ENCODE data around the gene UROC1. TPM values are rescaled to one million over a fixed set of nuclear protein-coding genes. Genes with fewer than 3 reads are reported as not detected.

Gene UROC1
- total and polyA plus RNA-seq, 2 of the 13 experiments (the other 11 are each of a cell fraction or from before 2014, with no cell fraction given) = 0.71 to 1.3 TPM

DNA sequence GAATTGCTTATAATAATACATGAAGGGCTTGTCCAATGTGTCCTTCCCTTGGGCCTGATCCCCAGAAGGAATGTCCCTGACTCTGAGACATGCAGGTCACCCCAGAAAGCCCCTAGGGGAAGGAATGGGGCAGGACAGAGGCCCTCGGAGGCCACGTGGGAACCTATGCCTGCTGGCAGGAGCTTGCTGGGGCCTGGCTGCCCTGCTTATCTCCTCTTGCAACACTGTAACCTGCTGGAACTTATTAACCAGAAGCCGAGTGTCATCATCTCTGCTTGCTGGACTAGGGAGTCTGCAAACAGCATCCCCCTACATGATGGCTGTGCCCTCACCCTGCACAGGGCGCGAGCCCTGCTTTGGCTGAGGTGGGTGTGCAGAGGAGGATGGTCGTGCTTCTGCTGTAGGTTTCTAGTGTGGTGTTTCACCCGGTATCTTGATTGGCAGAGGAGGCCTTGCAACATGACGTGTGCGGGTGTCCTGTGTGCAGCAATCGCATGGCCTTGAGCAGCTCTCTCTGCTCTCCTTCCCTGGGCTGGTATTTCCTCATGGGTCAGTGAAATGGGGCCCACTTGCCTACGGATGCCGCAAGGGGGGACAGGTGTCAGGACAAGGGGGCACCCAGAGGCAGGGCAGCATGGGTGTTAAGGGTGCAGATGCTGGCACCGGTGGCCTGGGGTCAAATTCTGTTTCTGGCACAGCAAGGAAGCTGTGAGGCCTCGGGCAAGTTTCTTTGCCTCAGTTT, 11.4 kb upstream of the UROC1 start (continued):
- TF ChIP-seq, protein P1, sequence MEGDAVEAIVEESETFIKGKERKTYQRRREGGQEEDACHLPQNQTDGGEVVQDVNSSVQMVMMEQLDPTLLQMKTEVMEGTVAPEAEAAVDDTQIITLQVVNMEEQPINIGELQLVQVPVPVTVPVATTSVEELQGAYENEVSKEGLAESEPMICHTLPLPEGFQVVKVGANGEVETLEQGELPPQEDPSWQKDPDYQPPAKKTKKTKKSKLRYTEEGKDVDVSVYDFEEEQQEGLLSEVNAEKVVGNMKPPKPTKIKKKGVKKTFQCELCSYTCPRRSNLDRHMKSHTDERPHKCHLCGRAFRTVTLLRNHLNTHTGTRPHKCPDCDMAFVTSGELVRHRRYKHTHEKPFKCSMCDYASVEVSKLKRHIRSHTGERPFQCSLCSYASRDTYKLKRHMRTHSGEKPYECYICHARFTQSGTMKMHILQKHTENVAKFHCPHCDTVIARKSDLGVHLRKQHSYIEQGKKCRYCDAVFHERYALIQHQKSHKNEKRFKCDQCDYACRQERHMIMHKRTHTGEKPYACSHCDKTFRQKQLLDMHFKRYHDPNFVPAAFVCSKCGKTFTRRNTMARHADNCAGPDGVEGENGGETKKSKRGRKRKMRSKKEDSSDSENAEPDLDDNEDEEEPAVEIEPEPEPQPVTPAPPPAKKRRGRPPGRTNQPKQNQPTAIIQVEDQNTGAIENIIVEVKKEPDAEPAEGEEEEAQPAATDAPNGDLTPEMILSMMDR (CRISPR knock-in tag; IDR thresholded peaks at IDR 0.05) = peak; percentile 76
- TF ChIP-seq ZNF780A (CRISPR knock-in tag; IDR thresholded peaks at IDR 0.05) (peak; percentile 89), ZNF605 (CRISPR knock-in tag; IDR thresholded peaks at IDR 0.05) (peak; percentile 62; the same call in 1 of the 2 replicates), SP1 (IDR thresholded peaks at IDR 0.05) (no peak), SP1 (CRISPR knock-in tag; IDR thresholded peaks at IDR 0.05) (peak; percentile 10; the same call in 1 of the 2 replicates), ZNF160 (CRISPR knock-in tag; IDR thresholded peaks at IDR 0.05) (peak; percentile 51; the same call in 1 of the 2 replicates), ZNF766 (CRISPR knock-in tag; IDR thresholded peaks at IDR 0.05; ENCODE audit: borderline replicate concordance) (0 out of 2 replicates have a peak, but pooled peaks have one; percentile 67), SATB2 (CRISPR knock-in tag; IDR thresholded peaks at IDR 0.05) (no peak), RAD51 (IDR thresholded peaks at IDR 0.05; ENCODE audit: borderline replicate concordance) (no peak), TAF15 (IDR thresholded peaks at IDR 0.05; ENCODE audit: low read depth, low read length, poor library complexity, severe bottlenecking) (no peak)
- TF ChIP-seq, protein P2, sequence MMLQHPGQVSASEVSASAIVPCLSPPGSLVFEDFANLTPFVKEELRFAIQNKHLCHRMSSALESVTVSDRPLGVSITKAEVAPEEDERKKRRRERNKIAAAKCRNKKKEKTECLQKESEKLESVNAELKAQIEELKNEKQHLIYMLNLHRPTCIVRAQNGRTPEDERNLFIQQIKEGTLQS (CRISPR knock-in tag; IDR thresholded peaks at IDR 0.05) = peak; percentile 89
- TF ChIP-seq, protein P3, sequence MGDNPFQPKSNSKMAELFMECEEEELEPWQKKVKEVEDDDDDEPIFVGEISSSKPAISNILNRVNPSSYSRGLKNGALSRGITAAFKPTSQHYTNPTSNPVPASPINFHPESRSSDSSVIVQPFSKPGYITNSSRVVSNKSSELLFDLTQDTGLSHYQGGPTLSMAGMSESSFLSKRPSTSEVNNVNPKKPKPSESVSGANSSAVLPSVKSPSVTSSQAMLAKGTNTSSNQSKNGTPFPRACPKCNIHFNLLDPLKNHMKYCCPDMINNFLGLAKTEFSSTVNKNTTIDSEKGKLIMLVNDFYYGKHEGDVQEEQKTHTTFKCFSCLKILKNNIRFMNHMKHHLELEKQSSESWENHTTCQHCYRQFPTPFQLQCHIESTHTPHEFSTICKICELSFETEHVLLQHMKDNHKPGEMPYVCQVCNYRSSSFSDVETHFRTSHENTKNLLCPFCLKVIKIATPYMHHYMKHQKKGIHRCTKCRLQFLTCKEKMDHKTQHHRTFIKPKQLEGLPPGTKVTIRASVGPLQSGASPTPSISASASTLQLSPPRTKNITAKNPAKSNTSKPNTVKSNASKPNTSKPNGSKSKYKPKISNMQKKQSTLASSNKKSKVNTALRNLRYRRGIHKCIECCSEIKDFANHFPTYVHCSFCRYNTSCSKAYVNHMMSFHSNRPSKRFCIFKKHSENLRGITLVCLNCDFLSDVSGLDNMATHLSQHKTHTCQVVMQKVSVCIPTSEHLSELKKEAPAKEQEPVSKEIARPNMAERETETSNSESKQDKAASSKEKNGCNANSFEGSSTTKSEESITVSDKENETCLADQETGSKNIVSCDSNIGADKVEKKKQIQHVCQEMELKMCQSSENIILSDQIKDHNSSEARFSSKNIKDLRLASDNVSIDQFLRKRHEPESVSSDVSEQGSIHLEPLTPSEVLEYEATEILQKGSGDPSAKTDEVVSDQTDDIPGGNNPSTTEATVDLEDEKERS (CRISPR knock-in tag; IDR thresholded peaks at IDR 0.05) = no peak
- TF ChIP-seq, protein P4, sequence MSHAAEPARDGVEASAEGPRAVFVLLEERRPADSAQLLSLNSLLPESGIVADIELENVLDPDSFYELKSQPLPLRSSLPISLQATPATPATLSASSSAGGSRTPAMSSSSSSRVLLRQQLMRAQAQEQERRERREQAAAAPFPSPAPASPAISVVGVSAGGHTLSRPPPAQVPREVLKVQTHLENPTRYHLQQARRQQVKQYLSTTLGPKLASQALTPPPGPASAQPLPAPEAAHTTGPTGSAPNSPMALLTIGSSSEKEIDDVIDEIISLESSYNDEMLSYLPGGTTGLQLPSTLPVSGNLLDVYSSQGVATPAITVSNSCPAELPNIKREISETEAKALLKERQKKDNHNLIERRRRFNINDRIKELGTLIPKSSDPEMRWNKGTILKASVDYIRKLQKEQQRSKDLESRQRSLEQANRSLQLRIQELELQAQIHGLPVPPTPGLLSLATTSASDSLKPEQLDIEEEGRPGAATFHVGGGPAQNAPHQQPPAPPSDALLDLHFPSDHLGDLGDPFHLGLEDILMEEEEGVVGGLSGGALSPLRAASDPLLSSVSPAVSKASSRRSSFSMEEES (CRISPR knock-in tag; IDR thresholded peaks at IDR 0.05) = peak; percentile 80; the same call in 1 of the 2 replicates
- TF ChIP-seq, protein P5, sequence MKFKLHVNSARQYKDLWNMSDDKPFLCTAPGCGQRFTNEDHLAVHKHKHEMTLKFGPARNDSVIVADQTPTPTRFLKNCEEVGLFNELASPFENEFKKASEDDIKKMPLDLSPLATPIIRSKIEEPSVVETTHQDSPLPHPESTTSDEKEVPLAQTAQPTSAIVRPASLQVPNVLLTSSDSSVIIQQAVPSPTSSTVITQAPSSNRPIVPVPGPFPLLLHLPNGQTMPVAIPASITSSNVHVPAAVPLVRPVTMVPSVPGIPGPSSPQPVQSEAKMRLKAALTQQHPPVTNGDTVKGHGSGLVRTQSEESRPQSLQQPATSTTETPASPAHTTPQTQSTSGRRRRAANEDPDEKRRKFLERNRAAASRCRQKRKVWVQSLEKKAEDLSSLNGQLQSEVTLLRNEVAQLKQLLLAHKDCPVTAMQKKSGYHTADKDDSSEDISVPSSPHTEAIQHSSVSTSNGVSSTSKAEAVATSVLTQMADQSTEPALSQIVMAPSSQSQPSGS (CRISPR knock-in tag; IDR thresholded peaks at IDR 0.05) = peak; percentile 91
- TF ChIP-seq, protein P6, sequence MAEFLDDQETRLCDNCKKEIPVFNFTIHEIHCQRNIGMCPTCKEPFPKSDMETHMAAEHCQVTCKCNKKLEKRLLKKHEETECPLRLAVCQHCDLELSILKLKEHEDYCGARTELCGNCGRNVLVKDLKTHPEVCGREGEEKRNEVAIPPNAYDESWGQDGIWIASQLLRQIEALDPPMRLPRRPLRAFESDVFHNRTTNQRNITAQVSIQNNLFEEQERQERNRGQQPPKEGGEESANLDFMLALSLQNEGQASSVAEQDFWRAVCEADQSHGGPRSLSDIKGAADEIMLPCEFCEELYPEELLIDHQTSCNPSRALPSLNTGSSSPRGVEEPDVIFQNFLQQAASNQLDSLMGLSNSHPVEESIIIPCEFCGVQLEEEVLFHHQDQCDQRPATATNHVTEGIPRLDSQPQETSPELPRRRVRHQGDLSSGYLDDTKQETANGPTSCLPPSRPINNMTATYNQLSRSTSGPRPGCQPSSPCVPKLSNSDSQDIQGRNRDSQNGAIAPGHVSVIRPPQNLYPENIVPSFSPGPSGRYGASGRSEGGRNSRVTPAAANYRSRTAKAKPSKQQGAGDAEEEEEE (CRISPR knock-in tag; IDR thresholded peaks at IDR 0.05; ENCODE audit: borderline replicate concordance) = no peak
- TF ChIP-seq, protein P7, sequence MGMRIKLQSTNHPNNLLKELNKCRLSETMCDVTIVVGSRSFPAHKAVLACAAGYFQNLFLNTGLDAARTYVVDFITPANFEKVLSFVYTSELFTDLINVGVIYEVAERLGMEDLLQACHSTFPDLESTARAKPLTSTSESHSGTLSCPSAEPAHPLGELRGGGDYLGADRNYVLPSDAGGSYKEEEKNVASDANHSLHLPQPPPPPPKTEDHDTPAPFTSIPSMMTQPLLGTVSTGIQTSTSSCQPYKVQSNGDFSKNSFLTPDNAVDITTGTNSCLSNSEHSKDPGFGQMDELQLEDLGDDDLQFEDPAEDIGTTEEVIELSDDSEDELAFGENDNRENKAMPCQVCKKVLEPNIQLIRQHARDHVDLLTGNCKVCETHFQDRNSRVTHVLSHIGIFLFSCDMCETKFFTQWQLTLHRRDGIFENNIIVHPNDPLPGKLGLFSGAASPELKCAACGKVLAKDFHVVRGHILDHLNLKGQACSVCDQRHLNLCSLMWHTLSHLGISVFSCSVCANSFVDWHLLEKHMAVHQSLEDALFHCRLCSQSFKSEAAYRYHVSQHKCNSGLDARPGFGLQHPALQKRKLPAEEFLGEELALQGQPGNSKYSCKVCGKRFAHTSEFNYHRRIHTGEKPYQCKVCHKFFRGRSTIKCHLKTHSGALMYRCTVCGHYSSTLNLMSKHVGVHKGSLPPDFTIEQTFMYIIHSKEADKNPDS (CRISPR knock-in tag; IDR thresholded peaks at IDR 0.05) = no peak
